ELF-1 (cell line): ENCODE results near the gene NDUFS6.
"Not testable (repeated sequence)": the region's sequence is repeated elsewhere in the genome, so short reads cannot be mapped to it uniquely, and the experiment has no call there.

Source experiments
- DNase-seq: peaks from one replicate; pipeline ENCODE4 v3.0.0-alpha.2; 2016; ENCODE audit warnings: low read depth, low spot score

The NDUFS6 gene

DNA sequence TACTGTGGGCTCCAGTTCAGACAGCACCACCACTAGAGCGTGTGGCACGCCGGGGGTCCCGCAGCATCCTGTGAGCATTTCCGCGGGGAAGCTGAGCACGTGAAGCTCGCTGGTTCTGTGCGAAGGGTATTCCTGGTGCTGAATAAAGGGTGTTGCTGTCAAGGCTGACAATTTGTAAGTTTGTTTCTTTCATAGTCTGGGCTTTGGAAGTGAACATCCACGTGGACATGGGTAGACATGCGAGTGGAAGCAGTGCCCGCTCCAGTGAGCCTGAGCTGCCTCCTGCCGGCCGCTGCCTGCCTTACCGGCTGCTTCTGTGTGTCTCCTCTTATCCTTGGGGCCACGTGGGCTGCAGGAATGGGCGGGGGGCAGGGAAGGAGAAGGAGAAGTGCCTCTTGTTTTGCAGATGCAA is 14.7 kb downstream of the NDUFS6 start:
- DNase-seq, result no peak

- DNase-seq, result not testable (repeated sequence)
Observed at GRCh38 chr5:1816495-1817089, 15.4 kb downstream of the NDUFS6 start.

DNA sequence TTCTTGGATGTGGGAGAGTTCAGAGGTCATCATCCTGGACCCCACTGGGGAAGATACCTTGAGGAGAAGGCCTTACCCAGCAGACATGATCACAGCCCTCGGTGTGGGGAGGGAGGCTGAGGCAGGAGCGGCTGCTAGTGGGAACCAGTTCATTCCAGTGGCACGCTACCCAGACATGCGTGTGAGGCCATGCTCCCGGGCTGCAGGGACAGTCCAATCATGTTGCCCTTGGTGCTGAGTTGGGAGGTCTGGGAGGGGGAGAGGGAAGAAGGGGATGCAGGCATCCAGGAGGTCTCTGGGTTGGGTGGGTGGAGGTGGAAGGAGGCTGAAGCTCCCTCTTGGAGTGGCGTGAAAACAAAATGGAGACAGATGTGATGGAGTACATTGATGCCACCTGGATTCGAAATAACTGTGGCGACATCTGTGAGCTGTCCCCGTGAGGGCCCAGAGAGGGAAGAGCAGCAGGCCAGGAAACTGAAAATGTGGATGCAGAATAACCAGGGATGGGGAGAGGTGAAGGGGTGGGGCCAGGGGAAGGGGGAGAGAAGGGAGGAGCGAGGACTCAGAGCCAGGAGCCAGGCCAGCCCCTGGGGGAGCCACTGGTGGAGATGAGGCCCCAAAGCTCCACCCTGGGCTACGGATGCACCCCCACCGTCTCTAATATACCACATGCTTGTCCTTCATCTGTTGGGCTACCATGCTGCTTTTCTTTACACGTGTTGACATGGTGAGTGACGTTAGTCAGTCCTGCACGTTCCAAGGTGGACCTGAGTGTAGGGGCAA is 16.2 kb downstream of the NDUFS6 start:
- DNase-seq, result no peak

DNA sequence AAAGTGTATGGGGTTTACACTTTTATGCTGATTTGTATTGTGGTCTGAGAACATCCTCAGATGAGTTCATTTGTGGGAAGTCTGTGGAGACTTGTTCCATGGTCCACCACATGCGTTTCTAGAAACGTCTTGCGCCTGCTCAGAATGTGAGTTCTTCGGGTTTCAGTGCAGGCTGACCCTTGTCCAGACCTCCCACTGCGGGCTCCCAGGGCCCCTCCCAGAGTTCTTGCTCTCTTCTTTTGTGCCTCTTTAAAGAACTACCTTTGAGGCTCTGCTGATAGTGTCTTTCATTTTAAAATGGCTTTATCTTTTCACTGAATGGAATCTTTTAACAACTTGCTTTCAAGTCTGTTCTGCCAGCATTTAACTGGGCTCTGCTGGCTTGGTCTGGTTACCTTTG is 17.6 kb downstream of the NDUFS6 start:
- DNase-seq, result peak; percentile 37

DNA sequence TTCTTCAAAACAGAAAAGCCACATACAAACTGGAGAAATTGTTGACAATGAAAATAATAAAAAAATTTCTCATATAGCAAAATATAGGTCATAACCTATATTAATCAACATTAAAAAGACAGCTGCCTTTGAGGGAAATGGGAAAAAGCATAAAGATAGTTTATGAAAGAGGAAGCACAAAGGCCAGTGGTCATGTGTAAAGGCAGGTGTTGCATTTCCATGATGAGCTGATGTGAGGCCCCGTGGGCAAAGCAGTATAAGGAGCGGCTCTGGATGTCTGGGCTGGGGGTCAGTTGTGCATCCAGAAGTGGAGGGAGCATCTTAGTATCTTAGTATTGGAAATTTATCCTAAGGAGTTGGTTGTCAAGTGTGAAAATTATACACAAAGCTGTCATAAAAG is 18.3 kb downstream of the NDUFS6 start:
- DNase-seq, result no peak

DNA sequence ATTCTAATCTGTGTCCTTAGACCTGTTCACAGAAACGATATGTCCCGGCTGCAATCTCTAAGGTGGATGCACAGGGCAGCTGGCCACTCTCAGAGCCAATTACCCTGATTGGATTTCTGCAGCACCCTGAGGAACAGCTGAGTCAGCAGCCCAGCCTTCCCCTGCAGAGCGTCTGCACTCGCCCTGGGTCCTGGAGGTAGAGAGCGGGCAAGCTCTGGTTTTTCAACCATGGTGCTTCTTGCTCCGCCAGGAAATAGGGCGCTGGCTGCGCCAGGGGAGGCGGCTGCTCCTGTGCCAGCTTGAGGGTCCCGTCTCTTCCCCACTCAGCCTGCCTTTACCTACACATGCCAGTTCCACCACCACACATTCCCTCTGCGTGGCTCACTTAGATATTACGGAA is 19.2 kb downstream of the NDUFS6 start:
- no peak for DNase-seq

DNA sequence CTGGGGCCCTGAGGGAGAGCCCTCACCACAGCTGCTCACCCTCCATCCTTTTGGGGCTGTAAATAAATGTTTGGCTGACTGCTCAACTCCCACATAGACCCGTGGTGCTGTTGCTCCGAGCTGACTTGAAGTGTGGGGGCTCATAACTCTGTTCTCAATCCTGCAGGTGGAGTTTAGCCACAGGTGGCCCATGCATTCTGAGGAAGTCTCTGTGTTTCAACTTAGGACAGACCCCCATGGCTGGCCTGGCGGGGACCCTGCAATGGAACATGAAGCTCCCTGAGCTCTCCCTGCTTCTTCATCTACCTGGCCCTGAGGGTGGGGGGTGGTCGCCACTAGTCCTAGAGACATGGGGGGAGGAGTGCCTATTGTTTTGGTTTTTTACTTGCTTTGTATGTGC is 19.7 kb downstream of the NDUFS6 start:
- no peak for DNase-seq

- no peak for DNase-seq
Observed at GRCh38 chr5:1821862-1822261, 20.7 kb downstream of the NDUFS6 start.

DNA sequence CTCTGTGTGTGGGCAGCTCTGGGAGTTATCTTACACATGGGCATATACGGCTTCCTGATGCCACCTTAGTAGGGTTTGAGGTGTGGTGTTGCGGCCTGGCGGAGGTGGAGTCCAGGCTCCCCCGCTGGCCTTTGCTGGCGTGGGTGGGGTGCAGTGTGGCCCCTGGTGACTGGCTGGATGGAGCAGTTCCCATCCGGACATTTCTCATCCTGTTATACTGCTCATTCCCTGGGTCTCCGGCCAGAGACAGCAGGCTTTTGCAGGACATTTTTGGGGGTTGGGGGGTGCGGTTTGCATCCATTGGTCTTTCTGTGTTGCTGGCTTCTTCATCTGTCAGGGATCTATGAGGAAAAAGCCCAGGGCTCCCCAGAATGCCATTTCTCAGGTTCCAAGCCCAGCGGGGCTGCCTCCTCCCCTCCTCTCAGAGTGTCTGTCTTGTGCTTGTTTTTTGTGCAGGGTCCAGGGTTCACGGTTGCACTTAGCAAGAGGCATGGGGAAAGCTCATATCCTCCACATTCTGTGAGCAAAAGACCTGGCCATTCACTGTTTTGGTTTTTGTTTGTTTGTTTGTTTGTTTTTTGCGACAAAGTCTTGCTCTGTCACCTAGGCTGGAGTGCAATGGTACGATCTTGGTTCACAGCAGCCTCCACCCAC is 22.3 kb downstream of the NDUFS6 start:
- no peak for DNase-seq

DNA sequence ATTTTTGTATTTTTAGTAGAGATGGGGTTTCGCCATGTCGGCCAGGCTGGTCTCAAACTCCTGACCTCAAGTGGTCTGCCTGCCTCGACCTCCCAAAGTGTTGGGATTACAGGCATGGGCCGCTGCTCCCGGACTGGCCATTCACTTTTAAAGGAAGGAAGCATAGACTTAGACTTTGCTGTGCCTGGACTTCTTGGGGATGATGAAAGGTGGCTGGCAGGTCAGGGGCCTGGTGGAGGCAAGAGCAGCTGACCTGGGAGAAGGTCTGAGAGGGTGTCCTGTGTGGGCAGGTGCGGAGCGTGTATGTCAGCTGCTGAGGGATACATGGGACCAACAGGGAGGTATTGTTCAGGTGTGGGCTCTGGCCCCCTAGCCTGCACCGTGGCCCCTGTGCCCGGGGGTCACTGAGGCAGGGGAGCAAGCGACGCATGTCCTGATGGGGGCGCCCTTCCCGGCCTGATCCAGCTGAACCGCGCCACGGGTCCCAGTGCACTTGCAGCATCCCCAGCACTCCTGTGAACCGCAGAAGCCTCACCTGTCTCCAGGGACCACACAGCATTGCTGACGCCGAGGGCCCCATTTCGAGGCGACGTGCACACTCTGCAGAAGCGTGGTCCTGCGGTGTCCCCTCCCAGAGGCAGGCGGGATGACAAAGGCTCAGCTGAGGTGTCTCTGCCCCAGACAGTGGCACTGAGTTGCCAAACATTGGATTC is 23.1 kb downstream of the NDUFS6 start:
- DNase-seq, result no peak

- DNase-seq, result no peak
Observed at GRCh38 chr5:1824903-1825841, 24.0 kb downstream of the NDUFS6 start.

GRCh38 chr5:1826235-1826980 is 25.2 kb downstream of the NDUFS6 start:
- DNase-seq, result no peak

- no peak for DNase-seq
Observed at GRCh38 chr5:1827025-1827885, 26.0 kb downstream of the NDUFS6 start.

GRCh38 chr5:1827886-1828397 is 26.7 kb downstream of the NDUFS6 start:
- peak; percentile 87 for DNase-seq

DNA sequence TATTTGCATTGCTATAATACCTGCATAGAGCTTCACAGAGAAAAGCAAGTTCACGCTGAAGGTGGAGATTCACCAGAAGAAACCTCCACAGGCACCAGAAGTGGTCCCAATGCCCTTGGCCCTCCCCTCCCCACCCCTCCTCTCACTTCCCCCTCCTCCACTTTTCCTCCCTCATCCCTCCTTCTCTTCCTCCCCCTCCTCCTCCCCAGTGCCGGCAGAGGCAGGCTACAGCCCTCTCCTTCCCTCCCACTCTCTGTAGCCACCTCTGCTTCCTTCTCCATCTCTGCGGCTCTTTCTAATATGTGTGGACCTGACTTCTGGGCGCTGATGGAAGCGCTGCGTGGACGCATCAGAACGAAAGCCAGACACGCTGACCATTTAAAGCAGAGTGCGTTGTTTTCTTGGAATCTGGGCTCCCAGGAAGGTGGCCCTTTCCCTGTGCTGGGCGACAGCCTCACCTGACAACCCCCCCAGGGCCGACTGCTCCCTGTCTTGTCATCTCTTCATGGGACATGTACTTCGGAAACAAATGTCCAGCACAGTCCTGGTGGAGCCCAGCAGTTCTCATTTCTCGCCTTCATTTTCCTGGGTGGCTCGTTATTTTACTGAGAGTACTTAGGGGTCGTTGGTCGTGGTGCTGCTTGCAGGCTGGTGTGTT is 29.5 kb downstream of the NDUFS6 start:
- DNase-seq, result no peak

DNA sequence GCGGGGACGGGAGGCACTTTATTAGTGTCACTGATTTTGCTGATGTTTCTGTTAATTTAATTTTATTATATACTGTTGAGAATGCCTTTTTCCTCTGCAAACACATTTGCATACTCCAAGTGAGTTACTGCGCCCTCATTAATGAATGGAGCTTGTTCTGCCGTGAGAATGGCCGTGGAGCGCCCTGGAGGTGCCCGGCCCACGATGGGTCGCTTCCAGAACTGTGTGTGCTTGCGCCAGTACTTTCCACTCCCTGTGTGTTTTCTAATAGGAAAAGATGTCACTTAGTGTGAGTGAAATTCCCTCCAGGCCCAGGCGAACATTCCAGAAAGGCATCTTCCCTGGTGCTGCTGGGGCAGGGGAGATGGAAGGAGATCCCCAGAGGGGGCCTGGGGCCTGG is 30.1 kb downstream of the NDUFS6 start:
- no peak for DNase-seq

GRCh38 chr5:1831677-1832313 is 30.6 kb downstream of the NDUFS6 start:
- peak; percentile 87 for DNase-seq
